H1 (cell line): ENCODE measurements around the gene PTPA. TPM values are rescaled to one million over a fixed set of nuclear protein-coding genes. Genes with fewer than 3 reads are reported as not detected.
A peak's percentile ranks its signal among the peaks of the same experiment; 100 is the strongest.

Experiments
- CTCF ChIA-PET: fragments of 300-600 bp; sonication (Branson Sonifier 250); formaldehyde crosslinking; loops from one replicate; lab custom pipeline; 2021; ENCODE audit not compliant: partially characterized antibody; lab: Charles Lee
- POLR2A ChIA-PET: fragments of 300-600 bp; sonication (Branson Sonifier 250); formaldehyde crosslinking; loops from one replicate; lab custom pipeline; 2021; ENCODE audit warnings: inconsistent platforms; ENCODE audit not compliant: partially characterized antibody; lab: Charles Lee
- DNase-seq, 2 experiments: peaks; one replicate each; pipeline versions ENCODE4 v3.0.0 to v3.0.0-alpha.2; 2010 to 2022; ENCODE audit warnings: low spot score in 2 of 2, low read depth in 1 of 2, mixed read lengths in 1 of 2
- FAIRE-seq: peaks from 2 replicates; lab custom pipeline; 2011; peaks lifted over from hg19 to GRCh38; lab: Jason Lieb, UNC
- H2AFZ ChIP-seq: 2 replicates; pipeline ENCODE4 v1.8.1; 2012; ENCODE audit warnings: low read length, inconsistent platforms
- H2AK5ac ChIP-seq: 2 replicates; pipeline ENCODE4 v1.6.1; 2013; ENCODE audit warnings: low read depth, low read length
- H2BK120ac ChIP-seq: replicated peaks from 2 replicates; pipeline ENCODE3; 2013; ENCODE audit warnings: low read depth, low read length, inconsistent platforms
- H2BK12ac ChIP-seq: 2 replicates; pipeline ENCODE4 v1.6.1; 2013; ENCODE audit warnings: low read depth, low read length
- H2BK15ac ChIP-seq: 2 replicates; pipeline ENCODE4 v1.6.1; 2013; ENCODE audit warnings: low read length
- H2BK20ac ChIP-seq: 2 replicates; pipeline ENCODE4 v1.6.1; 2013; ENCODE audit warnings: low read length
- H2BK5ac ChIP-seq: 2 replicates; pipeline ENCODE4 v1.6.1; 2013; ENCODE audit warnings: low read depth, low read length
- H3K14ac ChIP-seq: 2 replicates; pipeline ENCODE4 v1.6.1; 2013; ENCODE audit warnings: inconsistent platforms; ENCODE audit not compliant: insufficient read length
- H3K18ac ChIP-seq: 2 replicates; pipeline ENCODE4 v1.6.1; 2013; ENCODE audit warnings: low read length; ENCODE audit errors: extremely low read depth
- H3K23ac ChIP-seq: 2 replicates; pipeline ENCODE4 v1.6.1; 2013; ENCODE audit warnings: inconsistent platforms; ENCODE audit not compliant: insufficient read length
- H3K23me2 ChIP-seq: 2 replicates; pipeline ENCODE4 v1.6.1; 2013; ENCODE audit warnings: low read depth, low read length
- H3K27ac ChIP-seq: 2 replicates; pipeline ENCODE4 v1.6.1; 2011; ENCODE audit warnings: low read depth, low read length, inconsistent platforms
- H3K27me3 ChIP-seq, 4 experiments: replicated peaks in 1 of 4; 1 replicate in 1 of 4; 2 replicates in 3 of 4; pipeline versions ENCODE4 v1.6.1 to v1.8.1; 2011 to 2013; ENCODE audit warnings: low read length in 3 of 4, mild to moderate bottlenecking in 3 of 4, inconsistent platforms in 2 of 4, mixed read lengths in 2 of 4, moderate library complexity in 1 of 4; ENCODE audit not compliant: control insufficient read depth in 3 of 4, insufficient read depth in 3 of 4; ENCODE audit errors: extremely low read depth in 1 of 4
- H3K36me3 ChIP-seq, 4 experiments: 2 replicates each; pipeline versions ENCODE4 v1.6.1 to v1.8.1; 2011 to 2013; ENCODE audit warnings: mild to moderate bottlenecking in 4 of 4, low read length in 3 of 4, moderate library complexity in 2 of 4, control low read depth in 1 of 4, inconsistent platforms in 1 of 4; ENCODE audit not compliant: insufficient read depth in 4 of 4, control insufficient read depth in 2 of 4
- H3K4ac ChIP-seq: replicated peaks from 2 replicates; pipeline ENCODE3; 2013; ENCODE audit warnings: low read length, low read depth, mixed read lengths, inconsistent platforms; ENCODE audit not compliant: insufficient read length
- H3K4me1 ChIP-seq, 4 experiments: replicated peaks in 1 of 4; 1 replicate in 1 of 4; 2 replicates in 3 of 4; pipeline versions ENCODE4 v1.6.1 to v1.8.1; 2011 to 2013; ENCODE audit warnings: low read length in 3 of 4, inconsistent platforms in 2 of 4, mixed read lengths in 1 of 4; ENCODE audit not compliant: insufficient read depth in 4 of 4, control insufficient read depth in 3 of 4
- H3K4me2 ChIP-seq, 2 experiments: 2 replicates each; pipeline versions ENCODE4 v1.6.1 to v1.8.1; 2011 to 2013; ENCODE audit warnings: low read depth in 2 of 2, low read length in 2 of 2, control low read depth in 1 of 2, inconsistent platforms in 1 of 2, mild to moderate bottlenecking in 1 of 2; ENCODE audit not compliant: insufficient read depth in 1 of 2
- H3K4me3 ChIP-seq, 4 experiments: fragments of 200-600, 300-600 bp in 1 of 4; sonication (generic), shearing (Covaris generic), sonication (Bioruptor Twin) in 1 of 4; 2 replicates each; pipeline versions ENCODE4 v1.5.1 to v1.8.1; 2011 to 2016; ENCODE audit warnings: low read length in 4 of 4, low read depth in 3 of 4, control low read depth in 2 of 4, inconsistent platforms in 2 of 4, mild to moderate bottlenecking in 2 of 4, mixed read lengths in 1 of 4, moderate library complexity in 1 of 4; ENCODE audit not compliant: insufficient read depth in 2 of 4; ENCODE audit errors: extremely low read depth in 1 of 4
- H3K56ac ChIP-seq: replicated peaks from 2 replicates; pipeline ENCODE3; 2013; ENCODE audit warnings: low read depth, mild to moderate bottlenecking, mixed read lengths, low read length, inconsistent platforms; ENCODE audit not compliant: insufficient read length
- H3K79me1 ChIP-seq: 2 replicates; pipeline ENCODE4 v1.6.1; 2013; ENCODE audit warnings: low read depth, low read length, control low read depth
- H3K79me2 ChIP-seq, 2 experiments: 2 replicates each; pipeline versions ENCODE4 v1.6.1 to v1.8.1; 2012 to 2013; ENCODE audit warnings: low read length in 2 of 2, mild to moderate bottlenecking in 2 of 2, inconsistent platforms in 1 of 2; ENCODE audit not compliant: insufficient read depth in 2 of 2, control insufficient read depth in 1 of 2
- H3K9ac ChIP-seq, 4 experiments: replicated peaks in 1 of 4; 1 replicate in 1 of 4; 2 replicates in 3 of 4; pipeline versions ENCODE4 v1.6.1 to v1.8.1; 2011 to 2013; ENCODE audit warnings: low read depth in 3 of 4, low read length in 3 of 4, control low read depth in 2 of 4, mild to moderate bottlenecking in 2 of 4, moderate library complexity in 2 of 4, inconsistent platforms in 1 of 4; ENCODE audit errors: extremely low read depth in 1 of 4
- H3K9me3 ChIP-seq, 2 experiments: 2 replicates each; pipeline versions ENCODE4 v1.6.1 to v1.8.1; 2012 to 2013; ENCODE audit warnings: mild to moderate bottlenecking in 2 of 2, moderate library complexity in 2 of 2, control low read depth in 1 of 2, inconsistent platforms in 1 of 2, low read depth in 1 of 2, low read length in 1 of 2, mixed read lengths in 1 of 2; ENCODE audit not compliant: insufficient read depth in 2 of 2
- H4K20me1 ChIP-seq, 2 experiments: replicated peaks in 1 of 2; 2 replicates each; pipeline versions ENCODE3 to v1.8.1; 2011 to 2013; ENCODE audit warnings: inconsistent platforms in 2 of 2, low read length in 2 of 2, mild to moderate bottlenecking in 1 of 2; ENCODE audit not compliant: insufficient read depth in 2 of 2, control insufficient read depth in 1 of 2
- H4K5ac ChIP-seq: 2 replicates; pipeline ENCODE4 v1.6.1; 2013; ENCODE audit warnings: low read length, low read depth, mixed read lengths, inconsistent platforms; ENCODE audit not compliant: insufficient read length
- H4K8ac ChIP-seq: 2 replicates; pipeline ENCODE4 v1.8.0; 2013; ENCODE audit warnings: mild to moderate bottlenecking, moderate library complexity, low read length, inconsistent platforms; ENCODE audit not compliant: insufficient read depth; ENCODE audit errors: extremely low read depth
- H4K91ac ChIP-seq: replicated peaks from 2 replicates; pipeline ENCODE3; 2013; ENCODE audit warnings: low read length, mixed read lengths, inconsistent platforms; ENCODE audit not compliant: insufficient read length
- ASH2L ChIP-seq: fragments of 200-600, 300-600 bp; sonication (generic); IDR thresholded peaks from one replicate; pipeline ENCODE4 v1.7.1; 2017; ENCODE audit warnings: low read length
- BRCA1 ChIP-seq: IDR thresholded peaks from 2 replicates; pipeline ENCODE4 v1.6.1; 2012; ENCODE audit warnings: low read depth, low read length, improper control_type of control experiment
- SAP30 ChIP-seq: fragments of 300-600 bp; sonication (generic); IDR thresholded peaks from 2 replicates; pipeline ENCODE4 v1.7.1; 2012; ENCODE audit warnings: low read length, moderate library complexity, mild to moderate bottlenecking, inconsistent platforms; ENCODE audit not compliant: insufficient read depth, insufficient replicate concordance
- WGBS, 2 experiments: shearing (Covaris generic) in 1 of 2; methylation state at CpG; one replicate each; pipeline versions ENCODE4 v1.1.6 to v1.1.7; 2013 to 2015; ENCODE audit warnings: low lambda C conversion rate in 2 of 2, mixed read lengths in 2 of 2, inconsistent platforms in 1 of 2, low coverage in 1 of 2, missing lambda C conversion rate in 1 of 2; ENCODE audit not compliant: insufficient replicate concordance in 2 of 2, insufficient coverage in 1 of 2, insufficient read length in 1 of 2; ENCODE audit errors: extremely low coverage in 1 of 2, missing lambda C conversion rate in 1 of 2; 5-methylcytosine and 5-hydroxymethylcytosine counted together
- polyA plus RNA-seq, 7 experiments: library from polyadenylated mRNA; depleted of rRNA in 3 of 7; stranded (reverse) in 5 of 7; unstranded in 2 of 7; fragments of >200 nt in 5 of 7; fragments of 200-250 nt in 2 of 7; gene quantifications; 1 replicate in 5 of 7; 2 replicates in 1 of 7; 4 replicates in 1 of 7; pipeline versions ENCODE4 v1.2.1 to v1.2.3, GENCODE V29; 2011 to 2013; ENCODE audit warnings: missing spikeins in 2 of 7, mixed read lengths in 2 of 7
- total RNA-seq: library from RNA; stranded (reverse); fragmentation: NEBNext Ultra II Directional; extraction: Animal tissue kit (Norgen Biotek cat#: 25700); gene quantifications from 2 replicates; pipeline ENCODE4 v1.2.1, GENCODE V29; 2021

Gene PTPA
- total and polyA plus RNA-seq, 2 of the 8 experiments (the other 6 are each of a cell fraction or from before 2014, with no cell fraction given): 114 to 145 TPM

- Histone ChIP-seq H3K9me3 (no peaks in the 10 kb centered on the region; a peak in 1 of 4 replicates), H3K4me1 (peaks cover 0 to 24% (median 13%) of the 10 kb centered on the region in 4 experiments; a peak in 6 of 7 replicates), H3K79me1 (no peaks in the 10 kb centered on the region), H2BK15ac (no peak overlapping the region), H2BK12ac (0 out of 2 replicates have a peak overlapping the region, but pooled peaks have one; percentile 39), H4K20me1 (peaks cover 5 to 8% of the 10 kb centered on the region in 2 experiments), H4K91ac (no peak overlapping the region), H3K27me3 (peaks cover 29 to 67% (median 59%) of the 10 kb centered on the region in 4 experiments), H2BK20ac (no peak overlapping the region), H4K5ac (no peak overlapping the region), H3K79me2 (no peaks in the 10 kb centered on the region), H3K9ac (no peak overlapping the region), H2AFZ (no peak overlapping the region), H3K36me3 (no peaks in the 10 kb centered on the region), H2BK5ac (peak overlapping the region; percentile 60; the same call in 1 of the 2 replicates), H3K56ac (no peak overlapping the region), H2BK120ac (peak overlapping the region; percentile 81), H3K23me2 (peaks cover 25% of the 10 kb centered on the region), H3K18ac (peak overlapping the region; percentile 71; the same call in 1 of the 2 replicates), H3K4ac (peak overlapping the region; percentile 40), H3K14ac (no peak overlapping the region), H3K4me2 (peak overlapping the region; percentile 92 to 94), H3K23ac (no peak overlapping the region), H3K27ac (no peak overlapping the region), H3K4me3 (peak overlapping the region; percentile 28 to 71 (median 42); a peak in 7 of 8 replicates), H2AK5ac (no peak overlapping the region), H4K8ac (no peak overlapping the region)
- DNase-seq (no peak), FAIRE-seq (no peak)
- ChIA-PET POLR2A (interaction anchor here (1.4 to 4.5 kb wide), 4 partner anchors 9 to 160 kb away, joined by 4 to 29 read pairs (median 18); no protein-coding TSS in a partner anchor), CTCF (interaction anchor here (1.0 to 27.8 kb wide), 12 partner anchors 8 to 441 kb away, joined by 3 to 831 read pairs (median 5); no protein-coding TSS in a partner anchor)
- peak; percentile 64 for TF ChIP-seq SAP30
- peak; percentile 27 for TF ChIP-seq ASH2L
- TF ChIP-seq BRCA1: no peak
- WGBS, 2 experiments: 2% methylated on average over 10 of the region's 10 CpGs; no CpG with 5 or more reads in 1 of the 2 experiments
Observed at GRCh38 chr9:129175515-129175824, 64.3 kb downstream of the PTPA start.
